Spleen (tissue), 11 donors: Measurements from ENCODE around the gene HMGN4. TPM values are rescaled to one million over a fixed set of nuclear protein-coding genes. Genes with fewer than 3 reads are reported as not detected.

ENCODE experiments used
- DNase-seq: peaks from one replicate; pipeline ENCODE4 v3.0.0-alpha.2; 2020
- H3K27ac ChIP-seq, 8 donors: fragments of 200-600 bp; sonication (generic) in 7 of 8; 1 replicate in 4 of 8; 2 replicates in 4 of 8; pipeline versions ENCODE4 v1.5.0 to v1.8.0; 2016 to 2021; ENCODE audit warnings: inconsistent platforms in 4 of 8, mild to moderate bottlenecking in 4 of 8, moderate library complexity in 1 of 8
- H3K27me3 ChIP-seq, 7 donors: fragments of 200-600 bp; sonication (generic) in 6 of 7; replicated peaks in 1 of 7; 1 replicate in 4 of 7; 2 replicates in 3 of 7; pipeline versions ENCODE4 v1.5.0 to v1.8.0; 2016 to 2021; ENCODE audit warnings: inconsistent platforms in 3 of 7, mild to moderate bottlenecking in 1 of 7
- H3K36me3 ChIP-seq, 6 donors: fragments of 200-600 bp; sonication (generic) in 5 of 6; 1 replicate in 4 of 6; 2 replicates in 2 of 6; pipeline versions ENCODE4 v1.5.0 to v1.8.0; 2016 to 2021; ENCODE audit warnings: inconsistent platforms in 2 of 6
- H3K4me1 ChIP-seq, 6 donors: fragments of 200-600 bp; sonication (generic) in 5 of 6; 1 replicate in 3 of 6; 2 replicates in 3 of 6; pipeline versions ENCODE4 v1.5.0 to v1.8.0; 2016 to 2021; ENCODE audit warnings: inconsistent platforms in 3 of 6
- H3K4me3 ChIP-seq, 8 donors: fragments of 200-600 bp; sonication (generic) in 7 of 8; 1 replicate in 4 of 8; 2 replicates in 4 of 8; pipeline versions ENCODE4 v1.5.0 to v1.8.0; 2016 to 2021; ENCODE audit warnings: inconsistent platforms in 4 of 8, mild to moderate bottlenecking in 4 of 8, moderate library complexity in 2 of 8
- H3K9me3 ChIP-seq, 8 donors: fragments of 200-600 bp; sonication (generic) in 7 of 8; 1 replicate in 4 of 8; 2 replicates in 4 of 8; pipeline versions ENCODE4 v1.5.0 to v1.8.0; 2016 to 2021; ENCODE audit warnings: inconsistent platforms in 4 of 8
- POLR2A ChIP-seq, 3 donors: fragments of 450-650 bp; IDR thresholded peaks; one replicate each; pipeline ENCODE4 v1.5.1; 2017; ENCODE audit warnings: antibody characterized with exemption in 3 of 3, mild to moderate bottlenecking in 1 of 3
- POLR2AphosphoS5 ChIP-seq, 3 donors: sonication (generic); formaldehyde crosslinking; IDR thresholded peaks; one replicate each; pipeline ENCODE4 v1.5.1; 2017; ENCODE audit warnings: antibody characterized with exemption in 3 of 3
- WGBS, 5 donors: extraction: QIAGEN DNeasy Blood & Tissue Kit in 3 of 5; methylation state at CpG; one replicate each; pipeline versions ENCODE4 v1.1.5 to v1.1.7; 2013 to 2018; 5-methylcytosine and 5-hydroxymethylcytosine counted together
- intact Hi-C: fragments of 100-400 bp; cut with DNase I; formaldehyde crosslinking; loops from one replicate; pipeline ENCODE4 v1.15.0; 2023; ENCODE audit warnings: low total_unique reads
- polyA plus RNA-seq, 3 donors: library from polyadenylated mRNA; stranded (reverse); fragments of 200-250 nt; gene quantifications; one replicate each; pipeline ENCODE4 v1.2.1, GENCODE V29; 2013
- total RNA-seq, 7 donors: library from RNA; depleted of rRNA in 3 of 7; stranded (reverse); fragments of >200 nt in 3 of 7; fragmentation: NEBNext Ultra II Directional in 4 of 7; extraction: Animal tissue kit (Norgen Biotek cat#: 25700) in 4 of 7; gene quantifications; one replicate each; pipeline versions ENCODE4 v1.1.0 to v1.2.1, GENCODE V29; 2016 to 2021
- TF ChIP-seq, protein P1 (sequence below), 11 experiments: fragments of 200-600 bp in 7 of 11; fragments of 450-650 bp in 4 of 11; sonication (generic) in 4 of 11; IDR thresholded peaks in 8 of 11; conservative IDR thresholded peaks in 3 of 11; 1 replicate in 7 of 11; 2 replicates in 4 of 11; pipeline versions ENCODE4 v1.4.0 to v1.8.0; 2016 to 2021; ENCODE audit warnings: antibody characterized with exemption in 11 of 11, inconsistent platforms in 4 of 11, mild to moderate bottlenecking in 1 of 11
- donor health status: healthy with polysubstance abuse.
- donor health status: DM: no; HTN: no; CAD: no; lungs with moderate emphysema.
- donor health status: DM: no; HTN: no; CAD: no.
- donor health status: Bipolar disorder and iron deficiency.
- donor health status: healthy.
- donor health status: DM: no; HTN: no; CAD: no.
- donor health status: DM: yes; HTN: yes; CAD: no.

Gene HMGN4
- total and polyA plus RNA-seq, 10 donors: 33.3 to 68.4 (median 52.9) TPM

DNA sequence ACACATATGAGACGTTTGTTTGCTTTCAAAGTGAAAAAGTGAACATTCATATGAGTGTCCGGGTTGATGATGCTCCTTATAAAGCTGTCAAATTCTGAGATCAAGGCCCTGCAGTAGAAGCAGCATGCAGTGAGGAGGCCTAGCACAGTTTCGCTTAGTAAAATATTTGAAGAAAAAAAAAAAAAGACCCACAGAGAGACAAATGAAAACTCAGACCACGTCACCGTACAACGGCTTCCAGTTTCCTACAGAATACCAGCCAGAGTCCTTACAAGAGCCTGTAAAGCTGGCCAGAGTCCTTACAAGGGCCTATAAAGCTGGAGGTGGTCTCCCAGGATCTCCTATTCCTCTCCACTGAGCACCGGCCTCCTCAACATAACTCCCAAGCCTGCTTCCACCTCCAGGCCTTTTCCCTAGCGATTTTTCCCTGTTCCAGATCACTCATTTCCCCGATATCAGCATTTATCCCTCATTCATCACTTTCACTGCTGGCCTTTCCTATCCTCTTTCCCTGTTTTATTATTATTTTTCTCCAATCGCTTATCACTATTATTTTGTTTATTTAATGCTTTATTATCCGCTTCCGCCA lies 1.5 kb upstream of the HMGN4 start:
- peak overlapping the region; percentile 91 to 98 (median 96) for H3K27ac ChIP-seq
- WGBS, 5 donors: 5 to 10% (median 7%) methylated on average over 12 of the region's 12 CpGs
- intact Hi-C loops: loop anchor here (10.0 kb wide), 1 partner anchor 92 kb away; the partner anchor contains the start of gene BTN3A3
- H3K4me1 ChIP-seq: peaks cover 18 to 84% (median 60%) of the 10 kb centered on the region in 6 donors
- no peak for TF ChIP-seq POLR2AphosphoS5 (IDR thresholded peaks at IDR 0.05)
- TF ChIP-seq POLR2A (IDR thresholded peaks at IDR 0.05): no peak
- peak overlapping the region; percentile 71 to 87 (median 84) for H3K4me3 ChIP-seq
- H3K9me3 ChIP-seq: no peaks in the 10 kb centered on the region
- peaks cover 0 to 17% (median 0%) of the 10 kb centered on the region in 6 donors for H3K36me3 ChIP-seq
- no peaks in the 10 kb centered on the region for H3K27me3 ChIP-seq
- no peak for DNase-seq

DNA sequence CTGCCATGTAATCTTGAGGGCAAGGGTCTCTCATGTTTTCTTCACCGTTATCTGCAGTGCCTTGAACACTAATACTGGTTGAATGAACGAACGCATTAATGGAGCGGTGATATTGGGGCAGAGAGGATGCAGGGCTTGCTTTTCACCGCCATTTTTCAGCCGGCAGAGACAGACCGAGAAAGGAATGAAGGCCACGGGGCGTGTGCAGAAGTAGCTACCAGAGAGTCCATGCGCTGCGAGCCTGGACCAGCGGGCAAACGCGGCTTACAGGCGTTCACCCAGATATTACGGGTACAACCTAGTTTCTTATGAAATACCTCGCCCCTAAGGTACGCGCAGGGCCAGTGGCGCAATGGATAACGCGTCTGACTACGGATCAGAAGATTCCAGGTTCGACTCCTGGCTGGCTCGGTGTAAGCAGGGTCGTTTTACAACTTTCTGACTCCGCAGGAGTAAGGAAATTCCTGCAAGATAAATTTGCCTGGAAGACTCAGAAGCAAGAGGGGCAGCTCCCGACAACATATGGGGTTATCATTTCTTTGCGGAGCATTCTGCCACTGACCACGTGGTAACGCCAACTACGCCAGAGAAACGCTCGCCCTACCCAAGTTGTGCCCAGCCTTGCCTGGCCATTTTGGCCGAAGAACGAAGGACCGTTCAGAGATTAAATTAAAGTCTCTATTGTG lies 863 bp upstream of the HMGN4 start:
- H3K27me3 ChIP-seq: no peaks in the 10 kb centered on the region
- no peaks in the 10 kb centered on the region for H3K9me3 ChIP-seq
- peak overlapping the region; percentile 71 to 87 (median 84) for H3K4me3 ChIP-seq
- 0% methylated on average over 22 to 37 of the region's 37 CpGs for WGBS, 5 donors
- TF ChIP-seq POLR2AphosphoS5 (IDR thresholded peaks at IDR 0.05): peak; percentile 41 to 83 (median 77)
- TF ChIP-seq, protein P1, sequence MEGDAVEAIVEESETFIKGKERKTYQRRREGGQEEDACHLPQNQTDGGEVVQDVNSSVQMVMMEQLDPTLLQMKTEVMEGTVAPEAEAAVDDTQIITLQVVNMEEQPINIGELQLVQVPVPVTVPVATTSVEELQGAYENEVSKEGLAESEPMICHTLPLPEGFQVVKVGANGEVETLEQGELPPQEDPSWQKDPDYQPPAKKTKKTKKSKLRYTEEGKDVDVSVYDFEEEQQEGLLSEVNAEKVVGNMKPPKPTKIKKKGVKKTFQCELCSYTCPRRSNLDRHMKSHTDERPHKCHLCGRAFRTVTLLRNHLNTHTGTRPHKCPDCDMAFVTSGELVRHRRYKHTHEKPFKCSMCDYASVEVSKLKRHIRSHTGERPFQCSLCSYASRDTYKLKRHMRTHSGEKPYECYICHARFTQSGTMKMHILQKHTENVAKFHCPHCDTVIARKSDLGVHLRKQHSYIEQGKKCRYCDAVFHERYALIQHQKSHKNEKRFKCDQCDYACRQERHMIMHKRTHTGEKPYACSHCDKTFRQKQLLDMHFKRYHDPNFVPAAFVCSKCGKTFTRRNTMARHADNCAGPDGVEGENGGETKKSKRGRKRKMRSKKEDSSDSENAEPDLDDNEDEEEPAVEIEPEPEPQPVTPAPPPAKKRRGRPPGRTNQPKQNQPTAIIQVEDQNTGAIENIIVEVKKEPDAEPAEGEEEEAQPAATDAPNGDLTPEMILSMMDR (IDR thresholded peaks at IDR 0.05 in 8 of 11, conservative IDR thresholded peaks at IDR 0.05 in 3 of 11): peak in 1 of 11 experiments; percentile 4
- no peak for TF ChIP-seq POLR2A (IDR thresholded peaks at IDR 0.05)
- H3K4me1 ChIP-seq: peaks cover 14 to 84% (median 55%) of the 10 kb centered on the region in 6 donors
- H3K27ac ChIP-seq: peak overlapping the region; percentile 91 to 98 (median 96)
- H3K36me3 ChIP-seq: peaks cover 0 to 19% (median 0%) of the 10 kb centered on the region in 6 donors
- peak; percentile 94 for DNase-seq
- intact Hi-C loops: loop anchor here (10.0 kb wide), 1 partner anchor 93 kb away; the partner anchor contains the start of gene BTN3A3

DNA sequence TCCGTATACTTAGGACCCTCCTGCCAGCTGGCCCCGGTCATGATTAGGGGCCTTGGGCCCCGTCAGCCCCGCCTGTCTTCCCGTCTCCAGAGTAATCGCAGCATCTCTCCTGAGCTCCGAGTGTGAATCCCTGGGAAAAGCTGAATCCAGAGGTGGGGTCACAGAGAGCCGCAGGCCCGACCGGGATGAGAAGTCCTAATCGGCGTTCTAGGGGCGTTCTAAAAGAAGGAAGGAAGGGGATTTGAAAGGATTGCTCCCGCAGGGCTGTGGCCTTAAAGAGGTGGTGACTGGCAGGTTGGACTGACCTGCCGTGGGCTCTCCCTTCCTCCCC lies 371 bp downstream of the HMGN4 start:
- H3K36me3 ChIP-seq: peaks cover 0 to 27% (median 3%) of the 10 kb centered on the region in 6 donors
- H3K27me3 ChIP-seq: no peaks in the 10 kb centered on the region
- peaks cover 11 to 76% (median 44%) of the 10 kb centered on the region in 6 donors for H3K4me1 ChIP-seq
- 0 to 2% (median 0%) methylated on average over 8 to 15 of the region's 15 CpGs for WGBS, 5 donors
- TF ChIP-seq, protein P1 (IDR thresholded peaks at IDR 0.05 in 8 of 11, conservative IDR thresholded peaks at IDR 0.05 in 3 of 11): no peak
- TF ChIP-seq POLR2A (IDR thresholded peaks at IDR 0.05): no peak
- TF ChIP-seq POLR2AphosphoS5 (IDR thresholded peaks at IDR 0.05): no peak
- intact Hi-C loops: loop anchor here (10.0 kb wide), 1 partner anchor 94 kb away; the partner anchor contains the start of gene BTN3A3
- no peak for DNase-seq
- peak overlapping the region; percentile 71 to 87 (median 84) for H3K4me3 ChIP-seq
- H3K27ac ChIP-seq: peak overlapping the region; percentile 91 to 98 (median 96)
- H3K9me3 ChIP-seq: no peaks in the 10 kb centered on the region

DNA sequence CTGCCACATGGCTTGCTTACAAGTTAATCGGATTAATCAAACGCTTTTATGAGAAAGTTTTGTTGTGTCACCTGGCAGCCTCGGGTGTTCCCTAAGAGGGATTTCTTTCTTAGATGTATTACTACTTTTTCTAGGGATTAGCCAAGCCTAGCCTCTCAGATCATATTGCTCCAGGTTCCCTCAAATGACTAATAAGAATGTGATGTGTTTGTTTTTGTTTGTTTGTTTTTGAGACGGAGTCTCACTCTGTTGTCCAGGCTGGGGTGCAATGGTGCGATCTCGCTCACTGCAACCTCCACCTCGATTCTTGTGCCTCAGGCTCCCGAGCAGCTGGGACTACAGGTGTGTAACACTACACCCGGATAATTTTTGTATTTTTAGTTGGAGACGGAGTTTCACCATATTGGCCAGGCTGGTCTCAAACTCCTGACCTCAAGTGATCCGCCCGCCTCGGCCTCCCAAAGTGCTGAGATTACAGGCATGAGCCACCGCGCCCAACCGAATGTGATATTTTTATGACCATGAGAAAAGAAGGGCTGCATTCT lies 977 bp downstream of the HMGN4 start:
- H3K36me3 ChIP-seq: peaks cover 0 to 32% (median 3%) of the 10 kb centered on the region in 6 donors
- 76 to 81% (median 77%) methylated on average over 16 of the region's 16 CpGs for WGBS, 5 donors
- intact Hi-C loops: loop anchor here (10.0 kb wide), 1 partner anchor 94 kb away; the partner anchor contains the start of gene BTN3A3
- H3K4me1 ChIP-seq: peaks cover 11 to 70% (median 39%) of the 10 kb centered on the region in 6 donors
- TF ChIP-seq, protein P1 (IDR thresholded peaks at IDR 0.05 in 8 of 11, conservative IDR thresholded peaks at IDR 0.05 in 3 of 11): no peak
- TF ChIP-seq POLR2A (IDR thresholded peaks at IDR 0.05): no peak
- no peak for TF ChIP-seq POLR2AphosphoS5 (IDR thresholded peaks at IDR 0.05)
- no peak for DNase-seq
- no peaks in the 10 kb centered on the region for H3K27me3 ChIP-seq
- no peaks in the 10 kb centered on the region for H3K9me3 ChIP-seq
- peak overlapping the region in 7 of 8 donors; percentile 91 to 98 (median 97) for H3K27ac ChIP-seq
- H3K4me3 ChIP-seq: peak overlapping the region; percentile 71 to 87 (median 84)
